Fibroblast of lung (primary cell): ENCODE measurements around the gene SPPL2A. TPM values are rescaled to one million over a fixed set of nuclear protein-coding genes. Genes with fewer than 3 reads are reported as not detected.

Source experiments
- DNase-seq, 2 donors: peaks; one replicate each; pipeline versions ENCODE4 v3.0.0 to v3.0.0-alpha.2; 2010; ENCODE audit warnings: low read depth in 2 of 2
- H2AFZ ChIP-seq: 2 replicates; pipeline ENCODE4 v1.5.1; 2012; ENCODE audit warnings: low read length, control low read depth, inconsistent platforms
- H3K27ac ChIP-seq: 2 replicates; pipeline ENCODE4 v1.5.1; 2011; ENCODE audit warnings: low read length, control low read depth; ENCODE audit not compliant: insufficient read depth
- H3K27me3 ChIP-seq: 2 replicates; pipeline ENCODE4 v1.5.1; 2011; ENCODE audit warnings: mild to moderate bottlenecking, low read length; ENCODE audit not compliant: control insufficient read depth, insufficient read depth
- H3K36me3 ChIP-seq: 2 replicates; pipeline ENCODE4 v1.5.1; 2011; ENCODE audit warnings: low read length; ENCODE audit not compliant: control insufficient read depth, insufficient read depth
- H3K4me1 ChIP-seq: 2 replicates; pipeline ENCODE4 v1.5.1; 2011; ENCODE audit warnings: low read length; ENCODE audit not compliant: control insufficient read depth, insufficient read depth; ENCODE audit errors: extremely low read depth
- H3K4me2 ChIP-seq: 2 replicates; pipeline ENCODE4 v1.5.1; 2011; ENCODE audit warnings: low read length, control low read depth; ENCODE audit not compliant: insufficient read depth; ENCODE audit errors: extremely low read depth
- H3K4me3 ChIP-seq, 4 experiments: fragments of 200-600 bp in 1 of 4; sonication (generic) in 1 of 4; replicated peaks in 1 of 4; 2 replicates each; pipeline ENCODE4 v1.5.1; 2011 to 2016; ENCODE audit warnings: low read length in 4 of 4, low read depth in 3 of 4, mild to moderate bottlenecking in 3 of 4, control low read depth in 2 of 4, inconsistent platforms in 1 of 4, mixed read lengths in 1 of 4; ENCODE audit not compliant: insufficient read depth in 1 of 4; ENCODE audit errors: control extremely low read depth in 1 of 4
- H3K79me2 ChIP-seq: 2 replicates; pipeline ENCODE4 v1.5.1; 2012; ENCODE audit warnings: mild to moderate bottlenecking, low read length, inconsistent platforms; ENCODE audit not compliant: control insufficient read depth, insufficient read depth
- H3K9ac ChIP-seq: 2 replicates; pipeline ENCODE4 v1.5.1; 2011; ENCODE audit warnings: mild to moderate bottlenecking, low read length, control low read depth; ENCODE audit not compliant: insufficient read depth
- H3K9me3 ChIP-seq: 2 replicates; pipeline ENCODE4 v1.5.1; 2012; ENCODE audit warnings: low read depth, low read length; ENCODE audit not compliant: control insufficient read depth, insufficient read depth
- H4K20me1 ChIP-seq: 2 replicates; pipeline ENCODE4 v1.5.1; 2011; ENCODE audit warnings: low read length; ENCODE audit not compliant: control insufficient read depth, insufficient read depth; ENCODE audit errors: extremely low read depth
- CTCF ChIP-seq, 2 donors: IDR thresholded peaks in 1 of 2; conservative IDR thresholded peaks in 1 of 2; 1 replicate in 1 of 2; 2 replicates in 1 of 2; pipeline ENCODE4 v1.5.1; 2011 to 2012; ENCODE audit warnings: low read length in 2 of 2, control low read depth in 1 of 2, inconsistent platforms in 1 of 2, low read depth in 1 of 2, mild to moderate bottlenecking in 1 of 2
- EZH2 ChIP-seq: IDR thresholded peaks from 2 replicates; pipeline ENCODE4 v1.5.1; 2012; ENCODE audit warnings: low read length, control low read depth, mild to moderate bottlenecking; ENCODE audit errors: missing control alignments
- polyA plus RNA-seq, 2 donors: library from polyadenylated mRNA; depleted of rRNA in 1 of 2; stranded (reverse) in 1 of 2; unstranded in 1 of 2; fragments of >200 nt; gene quantifications; 2 replicates each; pipeline ENCODE4 v1.2.1, GENCODE V29; 2011 to 2012; ENCODE audit warnings: missing spikeins in 1 of 2
- total RNA-seq: library from RNA; depleted of rRNA; stranded (reverse); fragments of >200 nt; gene quantifications from 2 replicates; pipeline ENCODE4 v1.2.1, GENCODE V29; 2014

Gene SPPL2A
- total and polyA plus RNA-seq, 2 donors (not counting 1 experiment from before 2014, with no cell fraction given): 97.6 to 120 TPM

GRCh38 chr15:50764461-50765194 is 878 bp downstream of the SPPL2A start:
- Histone ChIP-seq H4K20me1 (no peaks in the 10 kb centered on the region), H2AFZ (peak overlapping the region; percentile 29), H3K36me3 (no peaks in the 10 kb centered on the region), H3K27ac (peak overlapping the region; percentile 87), H3K4me2 (peak overlapping the region; percentile 87), H3K27me3 (no peaks in the 10 kb centered on the region), H3K9ac (peak overlapping the region; percentile 86), H3K4me3 (peak overlapping the region; percentile 71 to 96 (median 84)), H3K79me2 (peaks cover 33% of the 10 kb centered on the region), H3K9me3 (no peaks in the 10 kb centered on the region), H3K4me1 (peaks cover 4% of the 10 kb centered on the region)
- DNase-seq: peak; percentile 33 to 41
- TF ChIP-seq EZH2: no peak
- no peak for TF ChIP-seq CTCF (conservative IDR thresholded peaks at IDR 0.05 in 1 of 2, IDR thresholded peaks at IDR 0.05 in 1 of 2; ENCODE audit: low read depth in 1 of 2, low read length in 2 of 2)

DNA sequence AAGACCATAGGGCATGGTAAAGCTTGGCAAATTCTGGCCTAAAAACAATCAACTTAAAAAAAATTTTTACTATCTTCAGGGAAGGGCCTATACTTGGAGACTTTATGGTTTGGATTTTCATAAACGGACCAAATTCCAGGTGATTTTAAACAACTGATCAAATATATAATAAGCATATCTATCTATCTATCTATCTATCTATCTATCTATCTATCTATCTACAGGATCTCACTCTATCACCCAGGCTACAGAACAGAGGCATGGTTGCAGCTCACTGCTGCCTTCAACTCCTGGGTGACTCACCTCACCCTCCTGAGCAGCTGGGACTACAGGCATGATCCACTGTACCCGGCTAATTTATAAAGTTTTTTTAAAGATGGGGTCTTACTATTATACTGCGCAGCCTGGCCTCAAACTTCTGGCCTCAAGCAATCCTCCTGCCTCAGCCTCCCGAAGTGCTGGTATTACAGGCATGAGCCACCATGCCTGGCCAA is 6.7 kb downstream of the SPPL2A start:
- H3K9ac ChIP-seq: no peak overlapping the region
- no peak overlapping the region for H3K4me2 ChIP-seq
- no peaks in the 10 kb centered on the region for H3K36me3 ChIP-seq
- TF ChIP-seq CTCF (conservative IDR thresholded peaks at IDR 0.05 in 1 of 2, IDR thresholded peaks at IDR 0.05 in 1 of 2; ENCODE audit: low read depth in 1 of 2, low read length in 2 of 2): no peak
- TF ChIP-seq EZH2: no peak
- H3K79me2 ChIP-seq: peaks cover 44% of the 10 kb centered on the region
- no peaks in the 10 kb centered on the region for H4K20me1 ChIP-seq
- H3K4me3 ChIP-seq: no peak overlapping the region
- no peak for DNase-seq
- H2AFZ ChIP-seq: no peak overlapping the region
- H3K27me3 ChIP-seq: no peaks in the 10 kb centered on the region
- H3K4me1 ChIP-seq: peaks cover 1% of the 10 kb centered on the region
- no peak overlapping the region for H3K27ac ChIP-seq
- H3K9me3 ChIP-seq: no peaks in the 10 kb centered on the region

DNA sequence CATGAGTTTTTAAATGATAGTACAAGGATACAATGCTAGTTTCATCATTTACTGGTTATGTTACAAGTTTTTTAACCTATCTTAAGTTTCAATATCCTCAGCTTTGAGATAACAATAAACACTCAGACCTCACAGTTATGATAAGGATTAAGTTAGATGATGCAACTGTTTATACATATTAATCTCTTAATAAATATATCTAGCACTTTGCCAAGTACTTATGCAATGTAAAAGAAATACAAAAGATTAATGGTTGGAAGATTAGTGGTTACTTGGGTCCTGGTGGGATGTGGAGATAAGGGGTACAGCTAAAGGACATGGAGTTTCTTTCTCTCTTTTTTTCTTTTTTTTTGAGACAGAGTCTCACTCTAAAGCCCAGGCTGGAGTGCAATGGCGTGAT is 12.0 kb downstream of the SPPL2A start:
- Histone ChIP-seq H3K4me1 (no peaks in the 10 kb centered on the region), H3K4me3 (no peak overlapping the region), H3K79me2 (peaks cover 23% of the 10 kb centered on the region), H3K36me3 (no peaks in the 10 kb centered on the region), H3K9ac (no peak overlapping the region), H3K27me3 (no peaks in the 10 kb centered on the region), H3K4me2 (no peak overlapping the region), H3K9me3 (no peaks in the 10 kb centered on the region), H3K27ac (no peak overlapping the region), H4K20me1 (no peaks in the 10 kb centered on the region), H2AFZ (no peak overlapping the region)
- TF ChIP-seq EZH2 (no peak), CTCF (conservative IDR thresholded peaks at IDR 0.05 in 1 of 2, IDR thresholded peaks at IDR 0.05 in 1 of 2; ENCODE audit: low read depth in 1 of 2, low read length in 2 of 2) (no peak)
- peak; percentile 39 to 63 for DNase-seq
